22Rv1 (cell line): ENCODE data around the gene C19orf33.

Experiments used
- H3K27ac ChIP-seq: fragments of 450-650 bp; 2 replicates; pipeline ENCODE4 v1.5.1; 2017
- CTCF ChIP-seq: fragments of 450-650 bp; IDR thresholded peaks from 2 replicates; pipeline ENCODE4 v1.5.1; 2017; ENCODE audit warnings: mild to moderate bottlenecking
- ZFX ChIP-seq: fragments of 450-650 bp; IDR thresholded peaks from 2 replicates; pipeline ENCODE4 v1.6.1; 2017; ENCODE audit warnings: antibody characterized with exemption, borderline replicate concordance

Gene C19orf33

GRCh38 chr19:38309615-38310278 is 5.7 kb downstream of the C19orf33 start:
- H3K27ac ChIP-seq = no peak overlapping the region
- TF ChIP-seq CTCF = no peak
- TF ChIP-seq ZFX = no peak

GRCh38 chr19:38310279-38310670 is 6.2 kb downstream of the C19orf33 start:
- no peak for TF ChIP-seq ZFX
- TF ChIP-seq CTCF = no peak
- H3K27ac ChIP-seq = no peak overlapping the region

- H3K27ac ChIP-seq = no peak overlapping the region
Measured at GRCh38 chr19:38310986-38311385, 6.9 kb downstream of the C19orf33 start.

GRCh38 chr19:38315657-38316476 is 11.8 kb downstream of the C19orf33 start, which contains the start of gene YIF1B:
Gene YIF1B, minus strand, starts transcription at chr19:38315947. Its CDS starts 30 bp downstream, at chr19:38315917.
- TF ChIP-seq CTCF = no peak
- no peak for TF ChIP-seq ZFX
- H3K27ac ChIP-seq = peak within 1 kb of the TSS; percentile 82

More at GRCh38 chr19:38310986-38311385, 6.9 kb downstream of the C19orf33 start:
- no peak for TF ChIP-seq CTCF
- no peak for TF ChIP-seq ZFX

- peak overlapping the region; percentile 82 for H3K27ac ChIP-seq
- no peak for TF ChIP-seq ZFX
- TF ChIP-seq CTCF = no peak
Measured at GRCh38 chr19:38316477-38317067, 12.5 kb downstream of the C19orf33 start.

GRCh38 chr19:38317104-38317612 is 13.1 kb downstream of the C19orf33 start:
- TF ChIP-seq CTCF (no peak), ZFX (no peak)
- 0 out of 2 replicates have a peak overlapping the region, but pooled peaks have one; percentile 82 for H3K27ac ChIP-seq
